SU-DHL-6 (cell line): ENCODE results near the gene ACACA.
"Not testable (repeated sequence)": the region's sequence is repeated elsewhere in the genome, so short reads cannot be mapped to it uniquely, and the experiment has no call there.

Experiments
- H2AFZ ChIP-seq: fragments of 200-600 bp; sonication (generic); 2 replicates; pipeline ENCODE4 v1.6.1; 2014; ENCODE audit warnings: low read depth, mild to moderate bottlenecking, moderate library complexity, mixed read lengths, antibody characterized with exemption, low read length; ENCODE audit not compliant: severe bottlenecking
- H3F3A ChIP-seq: fragments of 200-600 bp; shearing (Covaris generic); 2 replicates; pipeline ENCODE4 v1.6.0; 2016; ENCODE audit warnings: antibody characterized with exemption, mild to moderate bottlenecking; ENCODE audit not compliant: insufficient read depth
- H3K27ac ChIP-seq: fragments of 200-600 bp; sonication (generic); 2 replicates; pipeline ENCODE4 v1.5.1; 2016; ENCODE audit warnings: low read depth, mild to moderate bottlenecking, low read length, moderate library complexity, mixed read lengths
- H3K27me3 ChIP-seq: fragments of 200-600 bp; sonication (generic), shearing (Covaris generic); 2 replicates; pipeline ENCODE4 v1.6.0; 2014; ENCODE audit warnings: mild to moderate bottlenecking, low read length
- H3K36me3 ChIP-seq: fragments of 200-600 bp; sonication (generic); 2 replicates; pipeline ENCODE4 v1.6.1; 2014; ENCODE audit warnings: mild to moderate bottlenecking, low read length, mixed read lengths
- H3K4me2 ChIP-seq: fragments of 300-600, 200-600 bp; shearing (Covaris generic), sonication (generic); 2 replicates; pipeline ENCODE4 v1.6.0; 2014; ENCODE audit warnings: low read length, low read depth, mild to moderate bottlenecking; ENCODE audit not compliant: poor library complexity, severe bottlenecking
- H3K4me3 ChIP-seq: fragments of 200-600 bp; sonication (generic); 2 replicates; pipeline ENCODE4 v1.5.1; 2014; ENCODE audit warnings: antibody characterized with exemption, low read length, mild to moderate bottlenecking, mixed read lengths; ENCODE audit not compliant: insufficient read depth, poor library complexity, severe bottlenecking
- H3K79me2 ChIP-seq: fragments of 200-600 bp; sonication (generic); 2 replicates; pipeline ENCODE4 v1.6.1; 2014; ENCODE audit warnings: mild to moderate bottlenecking, low read length, moderate library complexity; ENCODE audit not compliant: insufficient read depth
- H3K9ac ChIP-seq: fragments of 200-600 bp; sonication (generic); 2 replicates; pipeline ENCODE4 v1.7.0; 2014; ENCODE audit warnings: mild to moderate bottlenecking, low read length
- H3K9me2 ChIP-seq: fragments of 200-600 bp; sonication (generic); replicated peaks from 2 replicates; pipeline ENCODE4 v1.6.1; 2014; ENCODE audit warnings: low read length; ENCODE audit not compliant: insufficient read depth
- H3K9me3 ChIP-seq: fragments of 200-600 bp; sonication (generic); 2 replicates; pipeline ENCODE4 v1.6.1; 2014; ENCODE audit warnings: low read length, mixed read lengths; ENCODE audit not compliant: insufficient read depth
- H4K20me1 ChIP-seq: fragments of 200-600 bp; sonication (generic); 2 replicates; pipeline ENCODE4 v1.6.1; 2014; ENCODE audit warnings: low read depth, mild to moderate bottlenecking, antibody characterized with exemption, low read length, moderate library complexity, mixed read lengths
- EZH2phosphoT487 ChIP-seq: fragments of 200-600 bp; sonication (generic), shearing (Covaris generic); conservative IDR thresholded peaks from 2 replicates; pipeline ENCODE4 v1.6.1; 2018; ENCODE audit warnings: mild to moderate bottlenecking, antibody characterized with exemption, low read length, moderate library complexity, mixed read lengths
- TF ChIP-seq, protein P1 (sequence below): fragments of 200-600 bp; sonication (generic); IDR thresholded peaks from one replicate; pipeline ENCODE4 v1.5.1; 2017; ENCODE audit warnings: antibody characterized with exemption, mild to moderate bottlenecking, low read length, moderate library complexity; ENCODE audit not compliant: insufficient read depth, poor library complexity, severe bottlenecking

ACACA gene

GRCh38 chr17:37082311-37082860, 324.2 kb downstream of the ACACA start:
- H3K9ac ChIP-seq: no peak overlapping the region
- no peaks in the 10 kb centered on the region for H3F3A ChIP-seq
- H2AFZ ChIP-seq: no peak overlapping the region
- H3K27ac ChIP-seq: no peak overlapping the region
- no peaks in the 10 kb centered on the region for H3K79me2 ChIP-seq
- peaks cover 3% of the 10 kb centered on the region; the same call in 1 of the 2 replicates for H4K20me1 ChIP-seq
- no peak overlapping the region for H3K4me2 ChIP-seq
- no peak overlapping the region for H3K4me3 ChIP-seq
- H3K36me3 ChIP-seq: no peaks in the 10 kb centered on the region
- TF ChIP-seq EZH2phosphoT487: no peak
- TF ChIP-seq, protein P1, sequence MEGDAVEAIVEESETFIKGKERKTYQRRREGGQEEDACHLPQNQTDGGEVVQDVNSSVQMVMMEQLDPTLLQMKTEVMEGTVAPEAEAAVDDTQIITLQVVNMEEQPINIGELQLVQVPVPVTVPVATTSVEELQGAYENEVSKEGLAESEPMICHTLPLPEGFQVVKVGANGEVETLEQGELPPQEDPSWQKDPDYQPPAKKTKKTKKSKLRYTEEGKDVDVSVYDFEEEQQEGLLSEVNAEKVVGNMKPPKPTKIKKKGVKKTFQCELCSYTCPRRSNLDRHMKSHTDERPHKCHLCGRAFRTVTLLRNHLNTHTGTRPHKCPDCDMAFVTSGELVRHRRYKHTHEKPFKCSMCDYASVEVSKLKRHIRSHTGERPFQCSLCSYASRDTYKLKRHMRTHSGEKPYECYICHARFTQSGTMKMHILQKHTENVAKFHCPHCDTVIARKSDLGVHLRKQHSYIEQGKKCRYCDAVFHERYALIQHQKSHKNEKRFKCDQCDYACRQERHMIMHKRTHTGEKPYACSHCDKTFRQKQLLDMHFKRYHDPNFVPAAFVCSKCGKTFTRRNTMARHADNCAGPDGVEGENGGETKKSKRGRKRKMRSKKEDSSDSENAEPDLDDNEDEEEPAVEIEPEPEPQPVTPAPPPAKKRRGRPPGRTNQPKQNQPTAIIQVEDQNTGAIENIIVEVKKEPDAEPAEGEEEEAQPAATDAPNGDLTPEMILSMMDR: no peak
- no peaks in the 10 kb centered on the region for H3K9me3 ChIP-seq
- H3K27me3 ChIP-seq: no peaks in the 10 kb centered on the region
- no peaks in the 10 kb centered on the region for H3K9me2 ChIP-seq

- Histone ChIP-seq H3K36me3 (no peaks in the 10 kb centered on the region), H2AFZ (no peak overlapping the region), H3K9ac (no peak overlapping the region), H3K27me3 (no peaks in the 10 kb centered on the region), H3F3A (no peaks in the 10 kb centered on the region), H3K4me3 (no peak overlapping the region), H3K79me2 (no peaks in the 10 kb centered on the region), H3K4me2 (no peak overlapping the region), H4K20me1 (peaks cover 3% of the 10 kb centered on the region; the same call in 1 of the 2 replicates), H3K27ac (no peak overlapping the region), H3K9me3 (no peaks in the 10 kb centered on the region), H3K9me2 (no peaks in the 10 kb centered on the region)
- TF ChIP-seq EZH2phosphoT487: no peak
These were observed 325.3 kb downstream of the ACACA start for GRCh38 chr17:37081287-37081686.

DNA sequence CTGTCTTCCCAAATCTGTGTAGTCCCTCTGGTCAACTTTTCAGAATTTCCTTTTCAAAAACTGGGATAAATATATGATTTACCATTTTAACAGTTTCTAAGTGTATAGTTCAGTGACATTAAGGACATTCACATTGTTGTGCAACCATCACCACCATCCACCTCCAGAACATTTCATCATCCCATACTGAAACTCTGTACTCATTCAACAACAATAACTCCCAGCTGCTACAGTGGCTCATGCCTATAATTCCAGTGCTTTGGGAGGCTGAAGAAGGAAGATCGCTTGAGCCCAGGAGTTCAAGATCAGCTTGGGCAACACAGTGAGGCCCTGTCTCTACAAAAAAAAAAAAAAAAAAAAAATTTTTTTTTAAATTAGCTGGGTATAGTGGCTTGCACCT, 326.9 kb downstream of the ACACA start:
- Histone ChIP-seq H3K79me2 (no peaks in the 10 kb centered on the region), H3K4me3 (no peak overlapping the region), H4K20me1 (peaks cover 3% of the 10 kb centered on the region; the same call in 1 of the 2 replicates), H2AFZ (no peak overlapping the region), H3F3A (no peaks in the 10 kb centered on the region), H3K36me3 (no peaks in the 10 kb centered on the region), H3K9me3 (no peaks in the 10 kb centered on the region), H3K4me2 (no peak overlapping the region), H3K9ac (no peak overlapping the region), H3K9me2 (no peaks in the 10 kb centered on the region), H3K27ac (no peak overlapping the region), H3K27me3 (no peaks in the 10 kb centered on the region)
- TF ChIP-seq, protein P1: no peak
- no peak for TF ChIP-seq EZH2phosphoT487

- H3K4me3 ChIP-seq: no peak overlapping the region
- H3K9me2 ChIP-seq: no peaks in the 10 kb centered on the region
- H3K9ac ChIP-seq: no peak overlapping the region
- no peaks in the 10 kb centered on the region for H3K36me3 ChIP-seq
- H4K20me1 ChIP-seq: peaks cover 3% of the 10 kb centered on the region; the same call in 1 of the 2 replicates
- no peaks in the 10 kb centered on the region for H3K79me2 ChIP-seq
- TF ChIP-seq, protein P1: no peak
- TF ChIP-seq EZH2phosphoT487: no peak
- no peak overlapping the region for H2AFZ ChIP-seq
- H3K9me3 ChIP-seq: no peaks in the 10 kb centered on the region
- H3K27me3 ChIP-seq: no peaks in the 10 kb centered on the region
- H3F3A ChIP-seq: no peaks in the 10 kb centered on the region
- no peak overlapping the region for H3K27ac ChIP-seq
- H3K4me2 ChIP-seq: no peak overlapping the region
These were observed 327.4 kb downstream of the ACACA start for GRCh38 chr17:37079065-37079708.

DNA sequence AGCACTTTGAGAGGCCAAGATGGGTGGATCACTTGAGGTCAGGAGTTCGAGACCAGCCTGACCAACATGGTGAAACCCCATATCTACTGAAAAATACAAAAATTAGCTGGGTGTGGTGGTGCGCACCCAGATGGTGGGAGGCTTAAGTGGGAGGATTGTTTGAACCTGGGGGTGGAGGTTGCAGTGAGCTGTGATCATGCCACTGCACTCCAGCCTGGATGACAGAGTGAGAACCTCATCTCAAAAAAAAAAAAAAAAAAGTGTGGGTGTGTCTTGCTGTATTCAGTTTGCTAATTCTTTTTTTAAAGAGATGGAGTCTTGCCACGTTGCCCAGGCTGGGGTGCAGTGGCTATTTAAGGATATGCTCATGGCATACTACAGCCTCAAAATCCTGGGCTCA, 333.2 kb downstream of the ACACA start:
- H3K4me3 ChIP-seq, H3K9me2 ChIP-seq, H3K4me2 ChIP-seq, H2AFZ ChIP-seq, H3K79me2 ChIP-seq, H3K27ac ChIP-seq, H4K20me1 ChIP-seq, H3K36me3 ChIP-seq, H3K27me3 ChIP-seq, H3K9ac ChIP-seq, H3F3A ChIP-seq, H3K9me3 ChIP-seq: not testable (repeated sequence)
